T47D (cell line): ENCODE data around the gene CCDC12.

Experiments used
- DNase-seq, 2 experiments: peaks; one replicate each; pipeline versions ENCODE4 v3.0.0 to v3.0.0-alpha.2; 2011 to 2012; ENCODE audit warnings: low read depth in 1 of 2, low spot score in 1 of 2
- JUND ChIP-seq: IDR thresholded peaks from 2 replicates; pipeline ENCODE4 v1.6.1; 2012; ENCODE audit warnings: low read depth
- in situ Hi-C: cut with HindIII; loops from 2 replicates; pipeline ENCODE4 v1.10.0; 2016; ENCODE audit warnings: low sequenced_read_pairs, low pct_unique_long_range_greater_than_20kb

Gene CCDC12

GRCh38 chr3:46908986-46909534 lies 67.5 kb downstream of the CCDC12 start:
- DNase-seq: no peak
- no peak for TF ChIP-seq JUND
- in situ Hi-C loops: no loop called here

DNA sequence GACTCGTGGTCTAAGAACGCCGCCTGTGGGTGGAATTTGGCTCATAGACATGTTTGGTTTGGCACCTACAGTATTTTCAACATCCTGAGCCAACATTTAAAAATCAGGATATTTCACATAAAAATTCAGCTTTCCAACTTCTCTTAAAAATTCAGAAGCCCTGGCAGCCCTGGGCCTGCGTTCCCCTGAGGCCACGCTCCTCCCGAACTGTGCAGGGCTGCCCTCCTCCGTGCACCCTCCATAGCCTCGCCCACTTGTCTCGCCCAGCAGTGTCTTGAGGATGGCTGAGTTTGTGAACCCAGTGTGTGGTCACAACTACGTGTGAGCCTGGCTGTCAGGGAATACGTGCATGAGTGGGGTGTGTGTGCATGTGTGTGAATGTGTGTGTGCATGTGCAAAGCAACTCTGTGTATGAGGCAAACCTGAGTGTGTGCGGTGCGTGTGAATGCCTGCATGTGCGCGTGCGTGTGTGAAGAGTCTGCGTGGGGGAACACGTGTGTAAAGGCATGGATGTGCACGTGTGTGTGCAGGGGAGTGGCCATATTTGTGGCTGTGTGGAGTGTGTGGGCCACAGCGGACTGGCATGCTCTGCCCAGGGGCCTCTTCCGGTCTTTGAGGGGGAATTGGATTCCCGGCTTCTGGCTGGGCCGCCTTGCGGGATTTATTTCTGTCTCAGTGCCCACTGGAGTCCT lies 68.1 kb downstream of the CCDC12 start:
- no peak for TF ChIP-seq JUND
- peak in 1 of 2 experiments; percentile 50 for DNase-seq
- in situ Hi-C loops: no loop called here

DNA sequence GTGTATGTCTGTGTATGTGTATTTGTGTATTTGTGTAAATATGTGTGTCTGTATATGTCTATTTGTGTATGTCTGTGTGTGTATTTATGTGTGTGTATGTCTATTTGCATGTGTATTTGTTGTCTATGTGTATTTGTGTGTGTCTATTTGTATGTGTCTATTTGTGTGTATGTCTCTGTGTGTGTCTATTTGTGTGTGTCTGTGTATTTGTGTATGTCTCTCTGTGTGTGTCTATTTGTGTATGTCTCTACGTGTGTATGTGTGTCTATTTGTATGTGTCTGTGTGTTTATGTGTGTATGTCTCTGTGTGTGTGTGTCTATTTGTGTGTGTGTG lies 68.6 kb downstream of the CCDC12 start:
- TF ChIP-seq JUND: no peak
- in situ Hi-C loops: no loop called here
- no peak for DNase-seq

- in situ Hi-C loops: no loop called here
- DNase-seq: peak in 1 of 2 experiments; percentile 36
- no peak for TF ChIP-seq JUND
Measured at GRCh38 chr3:46907271-46907670, 69.3 kb downstream of the CCDC12 start.

GRCh38 chr3:46906471-46907058 lies 70.0 kb downstream of the CCDC12 start:
- in situ Hi-C loops: no loop called here
- no peak for DNase-seq
- no peak for TF ChIP-seq JUND

GRCh38 chr3:46905661-46906451 lies 70.7 kb downstream of the CCDC12 start:
- in situ Hi-C loops: no loop called here
- no peak for DNase-seq

GRCh38 chr3:46905213-46905560 lies 71.4 kb downstream of the CCDC12 start:
- TF ChIP-seq JUND: no peak
- in situ Hi-C loops: no loop called here
- no peak for DNase-seq

More at GRCh38 chr3:46905661-46906451, 70.7 kb downstream of the CCDC12 start:
- TF ChIP-seq JUND: no peak

GRCh38 chr3:46904303-46905212 lies 72.0 kb downstream of the CCDC12 start:
- no peak for DNase-seq
- in situ Hi-C loops: no loop called here
- no peak for TF ChIP-seq JUND

- no peak for TF ChIP-seq JUND
- in situ Hi-C loops: no loop called here
- no peak for DNase-seq
Measured at GRCh38 chr3:46903341-46904302, 72.9 kb downstream of the CCDC12 start.

DNA sequence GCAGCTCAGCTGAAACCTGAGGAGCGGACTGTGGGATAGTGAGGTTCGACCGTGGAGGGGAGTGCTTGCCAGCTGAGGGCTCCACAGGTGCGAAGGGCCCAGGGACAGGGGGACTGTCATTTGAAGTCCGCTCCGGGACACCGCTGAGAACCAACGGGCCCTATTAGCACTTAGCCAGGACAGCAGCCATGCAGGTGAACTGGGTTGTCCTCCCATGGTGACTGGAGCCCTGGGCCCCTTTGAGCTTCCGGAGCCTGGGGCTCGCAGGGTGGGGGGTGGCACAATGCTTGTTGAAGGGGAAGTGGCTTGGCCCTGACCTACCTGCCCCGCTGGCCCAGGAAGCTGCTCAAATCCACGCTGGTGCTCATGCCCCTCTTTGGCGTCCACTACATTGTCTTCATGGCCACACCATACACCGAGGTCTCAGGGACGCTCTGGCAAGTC lies 74.3 kb downstream of the CCDC12 start:
- in situ Hi-C loops: no loop called here
- no peak for DNase-seq
- no peak for TF ChIP-seq JUND

GRCh38 chr3:46901591-46902187 lies 74.9 kb downstream of the CCDC12 start:
- in situ Hi-C loops: no loop called here
- DNase-seq: no peak
- TF ChIP-seq JUND: no peak
